ENCODE data around the gene ADARB1. TPM values are rescaled to one million over a fixed set of nuclear protein-coding genes. Genes with fewer than 3 reads are reported as not detected.

Gene ADARB1
- total RNA-seq, 1 experiment from 2014 or later: 12.1 TPM

DNA sequence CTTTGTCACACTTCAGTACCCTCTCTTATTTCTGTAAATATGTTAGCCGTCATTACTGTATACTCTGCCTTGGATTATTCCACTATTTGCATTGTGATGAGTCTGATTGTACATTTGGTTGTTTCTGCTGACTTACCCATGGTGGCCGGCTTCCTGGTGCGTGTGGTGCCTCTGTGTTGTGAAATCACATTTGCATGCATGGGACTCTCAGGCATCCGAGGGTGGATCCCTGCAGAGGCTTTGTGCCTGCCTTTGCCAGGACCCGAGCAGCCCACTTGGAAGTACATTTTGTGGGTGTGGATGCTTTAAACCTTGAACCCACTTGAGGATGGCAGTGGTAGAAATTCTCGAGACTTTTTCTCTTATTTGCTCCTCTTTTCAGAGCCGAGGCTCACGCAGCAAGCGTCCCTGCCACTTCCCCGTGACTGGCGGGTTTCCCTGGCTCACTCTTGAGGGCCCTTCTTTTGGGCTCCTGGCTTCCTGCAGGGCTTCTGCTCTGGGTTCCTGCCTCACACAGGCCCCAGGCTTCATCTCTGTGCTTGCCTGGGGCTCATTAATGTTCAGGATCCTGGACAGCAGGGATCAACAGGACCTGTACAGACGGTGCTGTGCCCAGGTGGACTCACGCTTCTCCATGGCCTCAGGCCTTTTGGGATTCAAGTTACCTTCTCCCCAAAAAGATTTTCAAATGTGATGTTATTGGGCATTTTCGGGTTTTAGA lies 176.7 kb downstream of the ADARB1 start:
- TF ChIP-seq EZH2 (IDR thresholded peaks at IDR 0.05; ENCODE audit: low read depth): no peak
- TF ChIP-seq CTCF (conservative IDR thresholded peaks at IDR 0.05): no peak
- no peaks in the 10 kb centered on the region for H3K4me1 ChIP-seq (replicated peaks; ENCODE audit: insufficient read depth)
- intact Hi-C loops (cut with micrococcal nuclease; ENCODE audit: unreplicated experiment): no loop called here
- no peaks in the 10 kb centered on the region for H3F3A ChIP-seq (ENCODE audit: insufficient read depth, low read depth)
- H4K20me1 ChIP-seq (ENCODE audit: insufficient read depth): no peaks in the 10 kb centered on the region; the same call in 1 of the 2 replicates
- CTCF ChIA-PET: no interaction called here
- no TSS peak for BruUV-seq (replicated peaks)
- H3K36me3 ChIP-seq (ENCODE audit: low read depth): no peaks in the 10 kb centered on the region
- no peak for DNase-seq
- H3K27me3 ChIP-seq (ENCODE audit: insufficient read depth, low read depth): peaks cover 17% of the 10 kb centered on the region
- H3K27ac ChIP-seq: no peak overlapping the region
- no peaks in the 10 kb centered on the region for H3K9me2 ChIP-seq (ENCODE audit: insufficient read depth)
- POLR2A ChIA-PET (ENCODE audit: unreplicated experiment): no interaction called here
- no peak overlapping the region for H2AFZ ChIP-seq
- H3K4me2 ChIP-seq: no peak overlapping the region
- H3K9me3 ChIP-seq (ENCODE audit: insufficient read depth, low read depth): no peaks in the 10 kb centered on the region
- no peaks in the 10 kb centered on the region for H3K79me2 ChIP-seq (ENCODE audit: low read depth)
- H3K4me3 ChIP-seq: no peak overlapping the region

DNA sequence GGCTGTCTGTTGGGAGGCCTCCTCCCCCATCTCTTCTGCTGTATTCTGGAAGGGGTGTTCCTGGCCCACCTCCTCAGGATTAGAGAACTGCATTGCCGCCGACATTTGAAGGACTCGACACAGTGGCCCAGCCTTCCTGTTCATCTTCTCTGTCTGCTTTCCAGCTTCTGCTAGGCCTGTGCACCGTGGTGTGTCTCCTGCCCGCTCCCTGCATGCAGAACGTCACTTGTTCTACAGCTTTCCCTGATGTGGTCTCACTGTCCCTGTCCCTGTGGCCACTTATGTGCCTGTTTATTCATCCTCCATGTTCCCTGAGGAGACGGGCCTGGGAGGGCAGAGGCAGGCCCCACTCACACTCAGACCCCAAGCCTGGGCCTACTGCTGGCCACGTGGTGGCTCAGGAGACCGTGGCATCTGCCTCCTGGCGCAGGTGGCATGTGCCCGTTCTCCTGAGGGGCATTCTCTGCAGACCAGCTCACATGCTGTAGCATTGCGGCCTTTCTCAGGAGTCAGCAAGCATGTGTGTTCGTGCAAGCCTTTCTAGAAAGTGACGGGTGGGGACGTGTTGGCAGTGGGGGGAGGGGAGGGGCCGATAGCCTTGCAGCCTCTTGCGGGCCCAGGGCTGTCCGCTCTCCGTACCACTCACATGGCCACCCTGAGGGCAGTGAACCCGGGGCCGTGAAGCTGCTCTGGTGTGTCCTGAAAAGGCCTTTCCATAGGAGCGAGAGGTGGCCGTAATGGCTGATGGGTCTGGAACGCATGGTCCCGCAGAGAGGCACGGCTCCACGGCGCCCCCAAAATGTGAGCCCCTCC lies 177.5 kb downstream of the ADARB1 start:
- Histone ChIP-seq H3K79me2 (ENCODE audit: low read depth) (no peaks in the 10 kb centered on the region), H3K27ac (no peak overlapping the region), H2AFZ (no peak overlapping the region), H3K9me2 (ENCODE audit: insufficient read depth) (no peaks in the 10 kb centered on the region), H3K27me3 (ENCODE audit: insufficient read depth, low read depth) (peaks cover 17% of the 10 kb centered on the region; the same call in 1 of the 2 replicates), H3K9me3 (ENCODE audit: insufficient read depth, low read depth) (no peaks in the 10 kb centered on the region), H3K36me3 (ENCODE audit: low read depth) (no peaks in the 10 kb centered on the region), H3K4me2 (no peak overlapping the region), H3K4me1 (replicated peaks; ENCODE audit: insufficient read depth) (no peaks in the 10 kb centered on the region), H4K20me1 (ENCODE audit: insufficient read depth) (no peaks in the 10 kb centered on the region; the same call in 1 of the 2 replicates), H3K4me3 (no peak overlapping the region), H3F3A (ENCODE audit: insufficient read depth, low read depth) (no peaks in the 10 kb centered on the region)
- TF ChIP-seq CTCF (conservative IDR thresholded peaks at IDR 0.05) (no peak), EZH2 (IDR thresholded peaks at IDR 0.05; ENCODE audit: low read depth) (no peak)
- no TSS peak for BruUV-seq (replicated peaks)
- ChIA-PET CTCF (no interaction called here), POLR2A (ENCODE audit: unreplicated experiment) (no interaction called here)
- DNase-seq: no peak
- intact Hi-C loops (cut with micrococcal nuclease; ENCODE audit: unreplicated experiment): no loop called here

DNA sequence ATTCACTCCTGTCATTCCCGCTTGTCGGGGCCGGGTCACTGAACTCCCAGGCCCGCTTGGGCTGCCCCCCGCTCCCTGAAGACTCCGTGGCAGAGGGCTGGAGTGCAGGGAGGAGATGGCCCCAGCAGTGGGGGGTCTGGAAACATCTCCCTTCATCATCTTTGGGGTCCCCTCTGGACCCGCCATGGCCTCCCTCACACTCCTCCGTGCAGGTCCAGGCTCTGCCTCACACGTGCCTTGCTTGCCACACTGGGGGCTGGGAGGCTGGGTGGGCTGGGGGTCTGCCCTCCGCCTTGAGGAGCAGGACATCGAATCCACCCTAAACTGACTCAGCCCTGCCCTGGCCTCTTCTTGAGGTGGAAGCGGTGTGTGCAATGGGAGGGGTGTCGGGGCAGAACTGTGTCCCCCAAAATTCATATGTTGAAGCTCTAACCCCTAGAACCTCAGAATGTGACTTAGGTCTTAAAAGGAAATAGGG lies 178.1 kb downstream of the ADARB1 start:
- Histone ChIP-seq H3K9me3 (ENCODE audit: insufficient read depth, low read depth) (no peaks in the 10 kb centered on the region), H3K4me3 (no peak overlapping the region), H3K9me2 (ENCODE audit: insufficient read depth) (no peaks in the 10 kb centered on the region), H3K4me2 (no peak overlapping the region), H3K36me3 (ENCODE audit: low read depth) (no peaks in the 10 kb centered on the region), H2AFZ (no peak overlapping the region), H3K4me1 (replicated peaks; ENCODE audit: insufficient read depth) (no peaks in the 10 kb centered on the region), H3K27ac (no peak overlapping the region), H3K27me3 (ENCODE audit: insufficient read depth, low read depth) (peaks cover 15% of the 10 kb centered on the region; the same call in 1 of the 2 replicates), H3F3A (ENCODE audit: insufficient read depth, low read depth) (no peaks in the 10 kb centered on the region), H4K20me1 (ENCODE audit: insufficient read depth) (no peaks in the 10 kb centered on the region; the same call in 1 of the 2 replicates), H3K79me2 (ENCODE audit: low read depth) (no peaks in the 10 kb centered on the region)
- DNase-seq: no peak
- ChIA-PET POLR2A (ENCODE audit: unreplicated experiment) (no interaction called here), CTCF (no interaction called here)
- intact Hi-C loops (cut with micrococcal nuclease; ENCODE audit: unreplicated experiment): no loop called here
- no TSS peak for BruUV-seq (replicated peaks)
- no peak for TF ChIP-seq EZH2 (IDR thresholded peaks at IDR 0.05; ENCODE audit: low read depth)
- no peak for TF ChIP-seq CTCF (conservative IDR thresholded peaks at IDR 0.05)
